ENCODE results near the gene PCDH1.

The PCDH1 gene

DNA sequence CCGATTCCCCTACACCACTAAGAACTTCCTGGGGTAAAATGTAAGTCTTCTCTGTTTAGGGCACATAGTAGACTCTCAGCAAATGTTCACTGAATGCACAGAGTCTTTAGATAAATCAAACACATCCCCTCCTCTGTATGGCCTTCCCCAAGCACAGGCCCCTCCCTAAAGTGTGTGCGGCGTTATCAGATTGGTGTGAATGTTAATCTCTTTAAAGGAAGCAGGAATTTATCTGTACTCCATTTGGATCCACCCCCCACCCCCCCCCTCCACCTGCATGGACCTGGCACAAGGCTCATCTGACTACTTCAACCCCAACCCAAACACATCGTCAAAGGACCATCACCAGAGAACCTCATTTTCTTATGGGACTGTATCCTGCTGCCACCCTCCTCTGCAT, 6.3 kb downstream of the PCDH1 start:
- H3K4me3 ChIP-seq (ENCODE audit: low read length in 2 of 2) = no peak overlapping the region
- peaks cover 38 to 43% of the 10 kb centered on the region in 2 donors for H3K27me3 ChIP-seq (ENCODE audit: control insufficient read depth in 1 of 2, insufficient read depth in 2 of 2, low read length in 2 of 2)
- H3K4me1 ChIP-seq (ENCODE audit: control insufficient read depth, insufficient read depth, low read length) = peaks cover 20% of the 10 kb centered on the region
- no peak overlapping the region for H3K27ac ChIP-seq (ENCODE audit: low read length)
- no peak overlapping the region for H3K9ac ChIP-seq (ENCODE audit: low read length in 2 of 2)
- no peaks in the 10 kb centered on the region for H3K9me3 ChIP-seq (ENCODE audit: control insufficient read depth in 2 of 2, low read length in 2 of 2)
- H3K36me3 ChIP-seq (ENCODE audit: control insufficient read depth in 2 of 2, insufficient read depth in 2 of 2, low read length in 2 of 2) = no peaks in the 10 kb centered on the region

DNA sequence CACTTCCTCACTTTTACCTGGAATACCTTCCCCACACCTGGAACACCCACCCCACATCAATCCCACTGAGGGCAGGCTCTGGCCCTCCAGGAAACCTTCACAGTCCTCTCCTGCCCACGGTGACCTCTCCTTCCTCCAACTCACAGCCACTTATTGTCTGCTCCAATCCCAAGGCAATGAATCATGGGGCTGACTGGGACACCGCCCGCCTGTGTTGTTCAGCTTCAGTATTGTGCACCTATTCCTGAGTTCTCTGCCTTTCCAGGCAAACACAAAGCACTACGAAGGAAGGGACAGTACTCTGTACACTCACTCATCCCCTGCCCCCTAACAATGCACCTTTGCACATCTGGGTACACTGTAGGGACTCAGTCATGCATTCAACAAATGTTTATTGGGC, 7.3 kb downstream of the PCDH1 start:
- H3K9me3 ChIP-seq (ENCODE audit: control insufficient read depth in 2 of 2, low read length in 2 of 2) = no peaks in the 10 kb centered on the region
- H3K4me3 ChIP-seq (ENCODE audit: low read length in 2 of 2) = no peak overlapping the region
- H3K9ac ChIP-seq (ENCODE audit: low read length in 2 of 2) = no peak overlapping the region
- H3K4me1 ChIP-seq (ENCODE audit: control insufficient read depth, insufficient read depth, low read length) = peaks cover 10% of the 10 kb centered on the region
- no peaks in the 10 kb centered on the region for H3K36me3 ChIP-seq (ENCODE audit: control insufficient read depth in 2 of 2, insufficient read depth in 2 of 2, low read length in 2 of 2)
- H3K27me3 ChIP-seq (ENCODE audit: control insufficient read depth in 1 of 2, insufficient read depth in 2 of 2, low read length in 2 of 2) = peaks cover 30 to 33% of the 10 kb centered on the region in 2 donors
- H3K27ac ChIP-seq (ENCODE audit: low read length) = no peak overlapping the region

DNA sequence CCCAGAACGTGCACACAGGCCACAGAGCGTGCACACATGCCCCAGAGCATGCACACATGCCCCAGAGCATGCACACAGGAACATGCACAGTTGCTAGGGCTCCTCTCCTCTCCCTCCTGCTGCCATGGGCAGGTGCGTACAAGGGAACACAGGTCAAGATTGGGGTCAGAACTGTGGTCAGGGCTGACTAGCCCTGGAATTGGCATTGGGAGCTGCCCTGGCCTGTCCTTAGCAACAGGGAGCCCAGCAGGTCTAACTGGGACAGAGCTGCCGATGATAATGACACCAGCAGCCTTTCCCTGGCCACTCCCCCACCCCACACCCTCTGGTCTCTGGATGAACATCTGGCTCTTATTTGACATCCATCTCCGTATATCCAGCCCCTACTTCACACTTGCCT, 8.0 kb downstream of the PCDH1 start:
- no peaks in the 10 kb centered on the region for H3K9me3 ChIP-seq (ENCODE audit: control insufficient read depth in 2 of 2, low read length in 2 of 2)
- peaks cover 24 to 26% of the 10 kb centered on the region in 2 donors for H3K27me3 ChIP-seq (ENCODE audit: control insufficient read depth in 1 of 2, insufficient read depth in 2 of 2, low read length in 2 of 2)
- H3K4me3 ChIP-seq (ENCODE audit: low read length in 2 of 2) = no peak overlapping the region
- H3K9ac ChIP-seq (ENCODE audit: low read length in 2 of 2) = no peak overlapping the region
- H3K27ac ChIP-seq (ENCODE audit: low read length) = no peak overlapping the region
- H3K36me3 ChIP-seq (ENCODE audit: control insufficient read depth in 2 of 2, insufficient read depth in 2 of 2, low read length in 2 of 2) = no peaks in the 10 kb centered on the region
- peaks cover 5% of the 10 kb centered on the region for H3K4me1 ChIP-seq (ENCODE audit: control insufficient read depth, insufficient read depth, low read length)

DNA sequence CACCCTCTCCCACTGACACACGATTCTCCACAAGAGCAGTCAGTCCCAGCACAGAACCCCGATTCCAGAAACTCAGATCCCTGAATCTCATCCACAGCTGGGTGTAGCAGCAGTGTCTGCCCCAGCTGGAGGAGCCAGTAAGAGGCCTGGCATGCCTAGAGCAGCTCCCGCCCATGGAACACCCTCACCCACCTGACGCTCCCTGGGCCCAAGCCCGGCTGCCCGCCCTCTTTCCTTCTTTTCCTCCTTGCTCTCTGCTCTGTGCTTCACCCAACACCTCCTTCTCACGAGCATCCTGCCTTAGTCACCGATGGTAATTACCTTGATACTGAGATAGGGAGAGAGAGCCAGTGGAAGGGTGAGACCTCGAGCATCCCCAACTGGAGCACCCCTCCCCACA, 8.7 kb downstream of the PCDH1 start:
- no peak overlapping the region for H3K9ac ChIP-seq (ENCODE audit: low read length in 2 of 2)
- no peak overlapping the region for H3K27ac ChIP-seq (ENCODE audit: low read length)
- H3K27me3 ChIP-seq (ENCODE audit: control insufficient read depth in 1 of 2, insufficient read depth in 2 of 2, low read length in 2 of 2) = peaks cover 18 to 20% of the 10 kb centered on the region in 2 donors
- H3K4me3 ChIP-seq (ENCODE audit: low read length in 2 of 2) = no peak overlapping the region
- H3K36me3 ChIP-seq (ENCODE audit: control insufficient read depth in 2 of 2, insufficient read depth in 2 of 2, low read length in 2 of 2) = no peaks in the 10 kb centered on the region
- H3K4me1 ChIP-seq (ENCODE audit: control insufficient read depth, insufficient read depth, low read length) = peaks cover 2% of the 10 kb centered on the region
- H3K9me3 ChIP-seq (ENCODE audit: control insufficient read depth in 2 of 2, low read length in 2 of 2) = no peaks in the 10 kb centered on the region

DNA sequence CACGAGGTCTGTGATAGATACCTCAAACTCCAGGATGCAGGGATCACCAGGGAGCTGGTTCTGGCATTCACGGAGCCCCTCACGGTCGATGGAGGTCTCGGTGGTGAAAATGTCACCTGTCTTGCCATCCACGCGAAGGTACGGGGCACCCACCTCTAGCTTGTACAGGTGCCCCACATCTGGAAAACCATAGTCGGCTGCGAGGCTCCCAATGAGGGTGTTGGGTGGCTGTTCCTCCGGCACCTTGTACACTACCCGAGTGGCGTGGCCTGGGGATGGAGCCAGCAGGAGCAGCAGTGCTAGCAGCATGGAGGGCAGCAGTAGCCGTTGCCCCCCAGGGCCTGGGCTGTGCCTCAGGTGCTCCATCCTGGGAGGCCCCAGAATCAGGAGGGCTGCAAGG, 9.2 kb downstream of the PCDH1 start:
- Histone ChIP-seq H3K4me1 (ENCODE audit: control insufficient read depth, insufficient read depth, low read length) (peaks cover 2% of the 10 kb centered on the region), H3K27me3 (ENCODE audit: control insufficient read depth in 1 of 2, insufficient read depth in 2 of 2, low read length in 2 of 2) (peaks cover 14 to 15% of the 10 kb centered on the region in 2 donors), H3K9ac (ENCODE audit: low read length in 2 of 2) (no peak overlapping the region)

DNA sequence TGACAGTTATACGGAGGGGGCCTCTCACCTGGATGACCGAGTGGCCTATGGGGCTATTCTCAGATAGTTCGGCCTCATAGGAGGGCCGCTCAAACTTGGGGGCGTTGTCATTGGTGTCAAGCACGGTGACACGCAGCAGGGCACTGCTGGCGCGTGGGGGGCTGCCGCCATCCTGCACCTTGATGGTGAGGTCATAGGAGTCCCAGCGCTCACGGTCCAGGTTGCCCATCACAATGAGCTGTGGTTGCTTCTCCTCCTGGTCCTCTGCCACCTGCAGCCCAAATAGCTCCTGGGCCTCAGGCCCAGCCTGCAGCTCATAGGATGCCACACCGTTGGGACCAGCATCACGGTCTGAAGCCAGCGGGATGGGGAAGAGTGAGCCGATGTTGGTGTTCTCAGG, 9.7 kb downstream of the PCDH1 start:
- peaks cover 10 to 12% of the 10 kb centered on the region in 2 donors for H3K27me3 ChIP-seq (ENCODE audit: control insufficient read depth in 1 of 2, insufficient read depth in 2 of 2, low read length in 2 of 2)
- no peaks in the 10 kb centered on the region for H3K36me3 ChIP-seq (ENCODE audit: control insufficient read depth in 2 of 2, insufficient read depth in 2 of 2, low read length in 2 of 2)
- no peak overlapping the region for H3K9ac ChIP-seq (ENCODE audit: low read length in 2 of 2)
- H3K4me1 ChIP-seq (ENCODE audit: control insufficient read depth, insufficient read depth, low read length) = peaks cover 2% of the 10 kb centered on the region
- no peak overlapping the region for H3K4me3 ChIP-seq (ENCODE audit: low read length in 2 of 2)
- no peaks in the 10 kb centered on the region for H3K9me3 ChIP-seq (ENCODE audit: control insufficient read depth in 2 of 2, low read length in 2 of 2)
- no peak overlapping the region for H3K27ac ChIP-seq (ENCODE audit: low read length)

More for the DNA sequence above, 9.2 kb downstream of the PCDH1 start:
- Histone ChIP-seq H3K27ac (ENCODE audit: low read length) (no peak overlapping the region), H3K36me3 (ENCODE audit: control insufficient read depth in 2 of 2, insufficient read depth in 2 of 2, low read length in 2 of 2) (no peaks in the 10 kb centered on the region), H3K9me3 (ENCODE audit: control insufficient read depth in 2 of 2, low read length in 2 of 2) (no peaks in the 10 kb centered on the region), H3K4me3 (ENCODE audit: low read length in 2 of 2) (no peak overlapping the region)

DNA sequence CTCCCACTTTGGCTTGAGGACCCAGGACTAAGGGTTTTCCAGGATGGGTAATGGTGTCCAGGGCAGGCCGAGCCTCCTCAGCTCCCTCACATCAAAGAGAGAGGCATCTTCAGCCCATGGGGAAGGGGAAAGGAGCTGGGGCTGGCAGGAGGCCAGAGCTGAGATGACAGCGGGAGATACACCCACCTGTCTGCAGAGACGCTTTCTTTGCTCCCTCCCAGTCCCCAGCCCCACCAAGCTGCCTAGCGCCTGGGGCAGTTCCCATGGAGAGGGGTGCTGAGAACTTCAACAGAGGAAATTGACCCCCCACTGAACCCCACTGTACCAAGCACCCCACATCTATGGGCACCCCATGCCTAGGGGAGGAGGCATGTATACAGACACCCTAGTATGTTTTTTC, 10.6 kb downstream of the PCDH1 start:
- no peak overlapping the region for H3K4me3 ChIP-seq (ENCODE audit: low read length in 2 of 2)
- H3K4me1 ChIP-seq (ENCODE audit: control insufficient read depth, insufficient read depth, low read length) = peaks cover 2% of the 10 kb centered on the region
- no peak overlapping the region for H3K9ac ChIP-seq (ENCODE audit: low read length in 2 of 2)

DNA sequence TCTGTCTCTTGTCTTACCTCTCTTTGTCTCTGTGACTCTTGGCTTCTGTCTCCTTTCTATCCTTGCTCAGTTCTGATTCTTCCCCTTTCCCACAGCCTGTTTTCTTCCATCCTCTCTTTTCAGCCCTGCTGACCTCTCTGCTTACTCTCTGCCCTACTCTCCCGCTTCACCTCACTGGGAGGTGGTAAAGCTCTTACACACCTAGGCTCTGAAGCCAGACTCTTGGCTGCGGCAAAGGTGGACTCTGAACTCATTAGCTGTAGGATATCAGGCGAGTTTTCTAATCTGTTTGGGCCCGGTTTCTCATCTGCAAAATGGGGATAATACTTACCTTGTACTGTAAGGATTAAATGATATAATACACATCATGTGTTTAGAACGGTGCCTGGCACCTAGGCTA, 11.1 kb downstream of the PCDH1 start:
- H3K27ac ChIP-seq (ENCODE audit: low read length) = no peak overlapping the region
- no peaks in the 10 kb centered on the region for H3K9me3 ChIP-seq (ENCODE audit: control insufficient read depth in 2 of 2, low read length in 2 of 2)
- peaks cover 2% of the 10 kb centered on the region for H3K4me1 ChIP-seq (ENCODE audit: control insufficient read depth, insufficient read depth, low read length)
- no peak overlapping the region for H3K4me3 ChIP-seq (ENCODE audit: low read length in 2 of 2)
- H3K36me3 ChIP-seq (ENCODE audit: control insufficient read depth in 2 of 2, insufficient read depth in 2 of 2, low read length in 2 of 2) = no peaks in the 10 kb centered on the region
- peaks cover 5 to 12% of the 10 kb centered on the region in 2 donors for H3K27me3 ChIP-seq (ENCODE audit: control insufficient read depth in 1 of 2, insufficient read depth in 2 of 2, low read length in 2 of 2)
- no peak overlapping the region for H3K9ac ChIP-seq (ENCODE audit: low read length in 2 of 2)

More for the DNA sequence above, 10.6 kb downstream of the PCDH1 start:
- no peaks in the 10 kb centered on the region for H3K9me3 ChIP-seq (ENCODE audit: control insufficient read depth in 2 of 2, low read length in 2 of 2)
- H3K36me3 ChIP-seq (ENCODE audit: control insufficient read depth in 2 of 2, insufficient read depth in 2 of 2, low read length in 2 of 2) = no peaks in the 10 kb centered on the region
- no peak overlapping the region for H3K27ac ChIP-seq (ENCODE audit: low read length)
- H3K27me3 ChIP-seq (ENCODE audit: control insufficient read depth in 1 of 2, insufficient read depth in 2 of 2, low read length in 2 of 2) = peaks cover 10 to 12% of the 10 kb centered on the region in 2 donors

DNA sequence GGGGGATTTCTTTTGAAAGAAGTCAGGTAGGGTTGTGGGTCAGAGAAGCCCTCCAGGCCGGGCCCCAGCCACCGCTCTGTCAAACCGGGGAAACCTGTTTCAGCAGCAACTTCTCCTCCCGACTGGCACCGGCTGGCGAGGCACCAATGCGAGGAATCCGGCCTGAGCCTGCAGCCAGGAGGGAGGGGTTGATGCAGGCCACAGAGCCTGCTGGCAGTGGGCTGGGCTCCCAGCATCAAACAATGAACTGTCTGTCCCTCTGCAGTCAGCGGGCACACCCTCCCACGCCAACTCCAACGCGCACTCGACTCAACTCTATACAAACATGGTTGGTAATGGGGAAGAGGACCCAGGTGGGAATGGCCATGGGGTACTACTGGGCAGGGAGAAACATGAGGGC, 12.1 kb downstream of the PCDH1 start:
- peaks cover 2% of the 10 kb centered on the region for H3K4me1 ChIP-seq (ENCODE audit: control insufficient read depth, insufficient read depth, low read length)
- no peak overlapping the region for H3K4me3 ChIP-seq (ENCODE audit: low read length in 2 of 2)
- H3K9ac ChIP-seq (ENCODE audit: low read length in 2 of 2) = no peak overlapping the region
- no peak overlapping the region for H3K27ac ChIP-seq (ENCODE audit: low read length)
- H3K27me3 ChIP-seq (ENCODE audit: control insufficient read depth in 1 of 2, insufficient read depth in 2 of 2, low read length in 2 of 2) = peaks cover 5 to 9% of the 10 kb centered on the region in 2 donors
- H3K36me3 ChIP-seq (ENCODE audit: control insufficient read depth in 2 of 2, insufficient read depth in 2 of 2, low read length in 2 of 2) = no peaks in the 10 kb centered on the region
- no peaks in the 10 kb centered on the region for H3K9me3 ChIP-seq (ENCODE audit: control insufficient read depth in 2 of 2, low read length in 2 of 2)

DNA sequence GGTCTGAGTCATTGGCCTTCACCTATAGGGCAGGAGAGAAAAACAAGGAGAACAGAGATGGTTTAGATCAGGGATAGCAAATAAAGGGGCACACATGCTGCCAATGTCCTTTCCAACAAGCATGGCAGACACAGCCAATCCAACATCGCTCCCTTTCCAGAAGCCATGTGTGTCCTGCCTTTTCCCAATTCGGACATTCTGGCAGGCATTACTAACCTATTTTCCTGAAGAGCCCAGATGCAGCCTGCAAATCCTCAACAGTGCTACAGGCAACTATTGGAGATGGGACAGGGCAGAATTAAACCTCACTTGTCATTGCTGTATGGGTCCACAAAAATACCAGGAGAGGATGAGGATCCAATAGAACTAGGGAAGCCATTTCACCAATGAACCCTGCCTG, 12.8 kb downstream of the PCDH1 start:
- Histone ChIP-seq H3K4me1 (ENCODE audit: control insufficient read depth, insufficient read depth, low read length) (peaks cover 2% of the 10 kb centered on the region), H3K27ac (ENCODE audit: low read length) (no peak overlapping the region)

DNA sequence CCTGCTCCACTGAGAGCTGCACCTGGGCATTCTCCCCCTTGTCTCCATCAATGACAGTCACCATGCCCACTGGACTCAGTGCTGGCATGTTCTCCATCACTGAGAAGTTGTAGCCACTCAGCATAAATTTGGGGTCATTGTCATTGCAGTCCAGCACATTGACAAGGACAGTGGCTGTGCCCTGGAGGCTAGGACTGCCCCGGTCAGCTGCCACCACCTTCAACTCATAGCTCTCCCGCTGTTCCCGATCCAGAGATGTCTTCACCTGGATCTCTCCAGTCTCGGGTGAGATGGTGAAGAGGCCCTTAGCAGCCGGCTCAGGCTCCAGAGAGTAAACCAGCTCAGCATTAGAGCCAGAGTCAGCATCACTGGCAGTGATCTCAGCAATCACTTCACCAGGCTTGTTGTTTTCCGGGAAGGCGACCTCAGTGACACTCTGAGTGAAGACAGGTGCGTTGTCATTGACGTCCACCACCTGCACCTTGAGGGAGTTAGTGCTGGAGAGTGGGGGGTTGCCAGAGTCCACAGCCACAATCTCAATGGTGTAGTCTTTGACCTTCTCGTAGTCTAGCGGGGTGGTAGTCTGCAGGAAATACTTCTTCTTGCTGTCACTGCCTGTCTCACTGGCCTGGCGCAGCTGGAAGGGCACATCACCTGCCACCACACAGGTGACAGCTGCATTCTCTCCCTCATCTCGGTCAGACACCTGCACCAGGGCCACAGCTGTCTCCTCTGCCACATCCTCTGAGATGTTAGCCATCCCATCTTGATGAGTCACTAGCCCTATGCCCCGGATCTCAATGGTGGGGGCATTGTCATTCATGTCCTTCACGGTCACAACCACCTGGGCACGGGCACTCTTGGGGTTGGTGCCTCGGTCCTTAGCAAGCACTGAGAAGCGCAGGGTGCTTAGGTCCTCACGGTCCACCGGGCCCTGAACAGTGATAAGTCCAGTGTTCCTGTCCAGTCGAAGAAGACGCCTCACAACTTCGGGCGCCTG, 13.5 kb downstream of the PCDH1 start:
- H3K9ac ChIP-seq (ENCODE audit: low read length in 2 of 2) = no peak overlapping the region
- no peaks in the 10 kb centered on the region for H3K9me3 ChIP-seq (ENCODE audit: control insufficient read depth in 2 of 2, low read length in 2 of 2)
- H3K36me3 ChIP-seq (ENCODE audit: control insufficient read depth in 2 of 2, insufficient read depth in 2 of 2, low read length in 2 of 2) = no peaks in the 10 kb centered on the region
- peaks cover 2% of the 10 kb centered on the region for H3K4me1 ChIP-seq (ENCODE audit: control insufficient read depth, insufficient read depth, low read length)
- H3K27ac ChIP-seq (ENCODE audit: low read length) = no peak overlapping the region
- peaks cover 0 to 4% of the 10 kb centered on the region in 2 donors for H3K27me3 ChIP-seq (ENCODE audit: control insufficient read depth in 1 of 2, insufficient read depth in 2 of 2, low read length in 2 of 2)
- no peak overlapping the region for H3K4me3 ChIP-seq (ENCODE audit: low read length in 2 of 2)

More for the DNA sequence above, 12.8 kb downstream of the PCDH1 start:
- Histone ChIP-seq H3K4me3 (ENCODE audit: low read length in 2 of 2) (no peak overlapping the region), H3K36me3 (ENCODE audit: control insufficient read depth in 2 of 2, insufficient read depth in 2 of 2, low read length in 2 of 2) (no peaks in the 10 kb centered on the region), H3K9ac (ENCODE audit: low read length in 2 of 2) (no peak overlapping the region), H3K27me3 (ENCODE audit: control insufficient read depth in 1 of 2, insufficient read depth in 2 of 2, low read length in 2 of 2) (peaks cover 3 to 9% of the 10 kb centered on the region in 2 donors), H3K9me3 (ENCODE audit: control insufficient read depth in 2 of 2, low read length in 2 of 2) (no peaks in the 10 kb centered on the region)
